Esophagus muscularis mucosa (tissue), 4 donors: ENCODE measurements around the gene NPAS1. TPM values are rescaled to one million over a fixed set of nuclear protein-coding genes. Genes with fewer than 3 reads are reported as not detected.

Experiments used
- DNase-seq: peaks from one replicate; pipeline ENCODE4 v3.0.0-alpha.2; 2017; ENCODE audit errors: extremely low spot score
- H3K27ac ChIP-seq, 4 donors: fragments of 200-600 bp; sonication (generic); replicated peaks in 1 of 4; 1 replicate in 3 of 4; 2 replicates in 1 of 4; pipeline ENCODE4 v1.5.1; 2016 to 2019; ENCODE audit warnings: mild to moderate bottlenecking in 1 of 4
- H3K27me3 ChIP-seq, 4 donors: fragments of 200-600 bp; sonication (generic); one replicate each; pipeline versions ENCODE4 v1.5.1 to v1.6.0; 2016 to 2019
- H3K36me3 ChIP-seq, 4 donors: fragments of 200-600 bp; sonication (generic); one replicate each; pipeline ENCODE4 v1.5.1; 2016 to 2019
- H3K4me1 ChIP-seq, 4 donors: fragments of 200-600 bp; sonication (generic); one replicate each; pipeline ENCODE4 v1.5.1; 2016 to 2019
- H3K4me3 ChIP-seq, 4 donors: fragments of 200-600 bp; sonication (generic); 1 replicate in 2 of 4; 2 replicates in 2 of 4; pipeline ENCODE4 v1.5.1; 2016 to 2019; ENCODE audit warnings: mild to moderate bottlenecking in 4 of 4, moderate library complexity in 1 of 4
- H3K9me3 ChIP-seq, 4 donors: fragments of 200-600 bp; sonication (generic); 1 replicate in 3 of 4; 2 replicates in 1 of 4; pipeline ENCODE4 v1.5.1; 2016 to 2019
- CTCF ChIP-seq, 3 experiments: fragments of 200-600 bp in 2 of 3; fragments of 450-650 bp in 1 of 3; sonication (generic) in 2 of 3; IDR thresholded peaks; one replicate each; pipeline ENCODE4 v1.5.1; 2017 to 2019; ENCODE audit warnings: antibody characterized with exemption in 3 of 3, mild to moderate bottlenecking in 2 of 3, moderate library complexity in 1 of 3
- EP300 ChIP-seq: sonication (generic); formaldehyde crosslinking; IDR thresholded peaks from one replicate; pipeline ENCODE4 v1.6.1; 2017; ENCODE audit warnings: antibody characterized with exemption
- POLR2A ChIP-seq: fragments of 450-650 bp; IDR thresholded peaks from one replicate; pipeline ENCODE4 v1.6.1; 2017; ENCODE audit warnings: antibody characterized with exemption, moderate library complexity, mild to moderate bottlenecking, low read depth
- POLR2AphosphoS5 ChIP-seq, 2 donors: sonication (generic); formaldehyde crosslinking; IDR thresholded peaks; one replicate each; pipeline ENCODE4 v1.6.1; 2017; ENCODE audit warnings: antibody characterized with exemption in 2 of 2
- WGBS: methylation state at CpG from one replicate; pipeline ENCODE4 v1.1.5; 2018; 5-methylcytosine and 5-hydroxymethylcytosine counted together
- intact Hi-C: fragments of 100-400 bp; cut with DNase I; formaldehyde crosslinking; loops from one replicate; pipeline ENCODE4 v1.15.1; 2023
- total RNA-seq, 4 donors: library from RNA; depleted of rRNA; stranded (reverse); fragments of >200 nt; gene quantifications; one replicate each; pipeline versions ENCODE4 v1.1.0 to v1.2.1, GENCODE V29; 2016

The NPAS1 gene
- total RNA-seq, 4 donors from 2014 or later: 0.34 TPM; not detected in 3

DNA sequence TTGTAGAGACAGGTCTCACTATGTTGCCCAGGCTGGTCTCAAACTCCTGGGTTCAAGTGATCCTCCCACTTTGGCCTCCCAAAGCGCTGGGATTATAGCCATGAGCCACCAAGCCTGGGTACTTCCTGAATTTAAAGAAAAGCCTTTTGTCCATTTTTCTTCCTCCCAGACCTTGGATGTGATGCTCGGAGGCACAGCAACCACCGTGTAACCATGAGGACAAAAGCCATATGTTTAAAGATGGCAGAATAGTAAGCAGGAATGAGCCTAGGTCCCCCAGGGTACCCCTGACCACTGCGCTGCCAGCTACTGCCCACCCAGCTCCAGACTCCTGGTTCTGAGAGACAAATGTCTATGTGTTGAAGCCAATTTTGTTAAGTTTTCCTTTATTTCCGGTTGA lies 62.9 kb downstream of the NPAS1 start:
- peaks cover 5 to 10% (median 8%) of the 10 kb centered on the region in 4 donors for H3K4me1 ChIP-seq
- H3K27me3 ChIP-seq: no peaks in the 10 kb centered on the region
- H3K27ac ChIP-seq: no peak overlapping the region
- TF ChIP-seq POLR2A: no peak
- TF ChIP-seq CTCF (IDR thresholded peaks at IDR 0.05): no peak
- TF ChIP-seq POLR2AphosphoS5 (IDR thresholded peaks at IDR 0.05): no peak
- no peak for TF ChIP-seq EP300
- WGBS: 95% methylated on average over 5 of the region's 5 CpGs
- intact Hi-C loops: no loop called here
- peaks cover 46 to 97% (median 87%) of the 10 kb centered on the region in 4 donors for H3K36me3 ChIP-seq
- H3K9me3 ChIP-seq: no peaks in the 10 kb centered on the region
- no peak for DNase-seq
- H3K4me3 ChIP-seq: no peak overlapping the region

- intact Hi-C loops: no loop called here
- Histone ChIP-seq H3K36me3 (peaks cover 57 to 98% (median 94%) of the 10 kb centered on the region in 4 donors), H3K9me3 (no peaks in the 10 kb centered on the region), H3K4me3 (no peak overlapping the region), H3K27ac (no peak overlapping the region), H3K4me1 (peaks cover 0 to 4% (median under 1%) of the 10 kb centered on the region in 4 donors), H3K27me3 (no peaks in the 10 kb centered on the region)
- WGBS: 97% methylated on average over 24 of the region's 24 CpGs
- TF ChIP-seq CTCF (IDR thresholded peaks at IDR 0.05): no peak
- no peak for TF ChIP-seq EP300
- no peak for TF ChIP-seq POLR2AphosphoS5 (IDR thresholded peaks at IDR 0.05)
- TF ChIP-seq POLR2A: no peak
- no peak for DNase-seq
Observed at GRCh38 chr19:47084879-47085439, 65.3 kb downstream of the NPAS1 start.

DNA sequence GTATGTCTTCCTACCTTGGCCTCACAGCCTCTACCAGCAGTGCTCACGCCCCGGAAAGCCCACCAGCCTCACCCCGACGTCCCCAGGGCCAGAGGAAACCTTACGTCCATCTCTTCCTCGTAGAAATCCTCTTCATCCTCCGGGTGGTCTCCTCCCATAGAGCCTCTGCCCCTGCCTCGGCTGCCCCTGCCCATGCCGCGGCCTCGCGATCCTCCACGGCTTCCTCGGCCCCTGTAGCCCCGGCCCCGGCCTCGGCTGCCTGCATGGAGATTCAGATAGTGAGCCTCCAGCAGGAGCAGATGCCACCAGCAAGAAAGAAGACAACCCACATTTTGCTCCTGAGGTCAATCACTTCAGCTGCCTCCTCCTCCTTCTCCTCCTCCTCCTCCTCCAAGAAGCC lies 66.6 kb downstream of the NPAS1 start:
- no peak for DNase-seq
- Histone ChIP-seq H3K9me3 (no peaks in the 10 kb centered on the region), H3K27me3 (no peaks in the 10 kb centered on the region), H3K4me1 (no peaks in the 10 kb centered on the region), H3K27ac (no peak overlapping the region), H3K36me3 (peaks cover 65 to 100% (median 99%) of the 10 kb centered on the region in 4 donors), H3K4me3 (no peak overlapping the region)
- intact Hi-C loops: no loop called here
- WGBS: 95% methylated on average over 17 of the region's 17 CpGs
- TF ChIP-seq POLR2AphosphoS5 (IDR thresholded peaks at IDR 0.05) (no peak), CTCF (IDR thresholded peaks at IDR 0.05) (no peak), POLR2A (no peak), EP300 (no peak)

- DNase-seq: no peak
- Histone ChIP-seq H3K27me3 (no peaks in the 10 kb centered on the region), H3K4me1 (peaks cover 5 to 24% (median 18%) of the 10 kb centered on the region in 4 donors), H3K36me3 (peaks cover 53 to 90% (median 84%) of the 10 kb centered on the region in 4 donors), H3K9me3 (no peaks in the 10 kb centered on the region), H3K4me3 (no peak overlapping the region), H3K27ac (no peak overlapping the region)
- intact Hi-C loops: no loop called here
- WGBS: 91% methylated on average over 21 of the region's 21 CpGs
- TF ChIP-seq POLR2AphosphoS5 (IDR thresholded peaks at IDR 0.05): no peak
- TF ChIP-seq CTCF (IDR thresholded peaks at IDR 0.05): no peak
Observed at GRCh38 chr19:47089767-47090350, 70.2 kb downstream of the NPAS1 start.
